NB4 (cell line): Measurements from ENCODE around the gene ZNF81.

Experiments used
- CTCF ChIP-seq: IDR thresholded peaks from one replicate; pipeline ENCODE4 v1.5.1; 2012; ENCODE audit warnings: low read depth, low read length
- MAX ChIP-seq: IDR thresholded peaks from 2 replicates; pipeline ENCODE4 v1.6.1; 2011; ENCODE audit warnings: low read depth, low read length
- POLR2A ChIP-seq: IDR thresholded peaks from 2 replicates; pipeline ENCODE4 v1.6.1; 2011; ENCODE audit warnings: mild to moderate bottlenecking; ENCODE audit not compliant: insufficient read length; ENCODE audit errors: extremely low read depth

- no peak for TF ChIP-seq POLR2A
- no peak for TF ChIP-seq CTCF
- no peak for TF ChIP-seq MAX
Observed at GRCh38 chrX:47814851-47815250, 21.9 kb upstream of the ZNF81 start.
